ENCODE results near the gene GOT2. TPM values are rescaled to one million over a fixed set of nuclear protein-coding genes. Genes with fewer than 3 reads are reported as not detected.
A peak's percentile ranks its signal among the peaks of the same experiment; 100 is the strongest.

The GOT2 gene
- total and polyA plus RNA-seq, 4 donors = 29.4 to 56.6 (median 38.2) TPM

DNA sequence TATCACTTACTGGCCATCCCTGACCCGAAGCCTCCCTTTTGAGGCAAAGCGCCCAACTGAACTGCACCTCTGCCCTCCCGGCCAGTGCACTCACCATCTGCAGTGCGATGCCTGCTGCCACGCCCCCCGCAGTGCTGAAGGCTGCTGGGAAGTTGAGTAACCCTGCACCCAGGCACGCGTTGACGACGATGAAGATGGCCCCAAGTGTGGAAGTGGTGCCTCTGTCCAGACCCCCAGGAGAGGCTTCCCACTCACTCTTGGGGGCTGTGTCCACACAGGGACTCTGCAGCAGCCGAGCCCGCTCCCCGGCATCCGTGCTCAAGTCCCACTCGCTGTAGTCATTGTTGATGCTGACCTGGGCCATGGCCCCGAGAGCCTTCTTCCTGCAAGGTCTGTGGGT, 54.4 kb downstream of the GOT2 start:
- Histone ChIP-seq H3K4me1 (ENCODE audit: control insufficient read depth in 5 of 5, insufficient read depth in 5 of 5, low read length in 5 of 5) (peaks cover 0 to 13% (median 0%) of the 10 kb centered on the region in 5 donors), H3K36me3 (ENCODE audit: control insufficient read depth in 4 of 4, insufficient read depth in 4 of 4, low read length in 4 of 4) (peaks cover 0 to 34% (median 4%) of the 10 kb centered on the region in 4 donors), H3K27me3 (ENCODE audit: control insufficient read depth in 3 of 3, insufficient read depth in 3 of 3, low read length in 2 of 3) (no peaks in the 10 kb centered on the region), H3K9ac (ENCODE audit: insufficient read depth in 1 of 2, low read length in 2 of 2) (no peak overlapping the region), H3K4me3 (no peak overlapping the region), H3K9me3 (ENCODE audit: control insufficient read depth in 4 of 4, insufficient read depth in 3 of 4, low read length in 3 of 4) (no peaks in the 10 kb centered on the region), H3K27ac (ENCODE audit: low read depth in 1 of 2, low read length in 1 of 2) (no peak overlapping the region)
- ATAC-seq (ENCODE audit: insufficient read depth, low FRiP score) (no peak), DNase-seq (no peak)
- TF ChIP-seq, protein P1, sequence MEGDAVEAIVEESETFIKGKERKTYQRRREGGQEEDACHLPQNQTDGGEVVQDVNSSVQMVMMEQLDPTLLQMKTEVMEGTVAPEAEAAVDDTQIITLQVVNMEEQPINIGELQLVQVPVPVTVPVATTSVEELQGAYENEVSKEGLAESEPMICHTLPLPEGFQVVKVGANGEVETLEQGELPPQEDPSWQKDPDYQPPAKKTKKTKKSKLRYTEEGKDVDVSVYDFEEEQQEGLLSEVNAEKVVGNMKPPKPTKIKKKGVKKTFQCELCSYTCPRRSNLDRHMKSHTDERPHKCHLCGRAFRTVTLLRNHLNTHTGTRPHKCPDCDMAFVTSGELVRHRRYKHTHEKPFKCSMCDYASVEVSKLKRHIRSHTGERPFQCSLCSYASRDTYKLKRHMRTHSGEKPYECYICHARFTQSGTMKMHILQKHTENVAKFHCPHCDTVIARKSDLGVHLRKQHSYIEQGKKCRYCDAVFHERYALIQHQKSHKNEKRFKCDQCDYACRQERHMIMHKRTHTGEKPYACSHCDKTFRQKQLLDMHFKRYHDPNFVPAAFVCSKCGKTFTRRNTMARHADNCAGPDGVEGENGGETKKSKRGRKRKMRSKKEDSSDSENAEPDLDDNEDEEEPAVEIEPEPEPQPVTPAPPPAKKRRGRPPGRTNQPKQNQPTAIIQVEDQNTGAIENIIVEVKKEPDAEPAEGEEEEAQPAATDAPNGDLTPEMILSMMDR (IDR thresholded peaks at IDR 0.05; ENCODE audit: control extremely low read depth, extremely low read depth) = no peak
- 95% methylated on average over 16 of the region's 16 CpGs for WGBS, 2 donors

- Histone ChIP-seq H3K4me1 (ENCODE audit: control insufficient read depth in 5 of 5, insufficient read depth in 5 of 5, low read length in 5 of 5) (peaks cover 0 to 10% (median 0%) of the 10 kb centered on the region in 5 donors), H3K27me3 (ENCODE audit: control insufficient read depth in 3 of 3, insufficient read depth in 3 of 3, low read length in 2 of 3) (no peaks in the 10 kb centered on the region), H3K27ac (ENCODE audit: low read depth in 1 of 2, low read length in 1 of 2) (no peak overlapping the region), H3K9me3 (ENCODE audit: control insufficient read depth in 4 of 4, insufficient read depth in 3 of 4, low read length in 3 of 4) (no peaks in the 10 kb centered on the region), H3K9ac (ENCODE audit: insufficient read depth in 1 of 2, low read length in 2 of 2) (no peak overlapping the region), H3K4me3 (no peak overlapping the region), H3K36me3 (ENCODE audit: control insufficient read depth in 4 of 4, insufficient read depth in 4 of 4, low read length in 4 of 4) (peaks cover 0 to 37% (median 4%) of the 10 kb centered on the region in 4 donors)
- 87 to 90% methylated on average over 3 of the region's 3 CpGs for WGBS, 2 donors
- TF ChIP-seq, protein P1 (IDR thresholded peaks at IDR 0.05; ENCODE audit: control extremely low read depth, extremely low read depth) = no peak
- peak in 2 of 3 donors; percentile 6 to 23 for DNase-seq
- no peak for ATAC-seq (ENCODE audit: insufficient read depth, low FRiP score)
Observed at GRCh38 chr16:58678716-58679115, 55.4 kb downstream of the GOT2 start.

DNA sequence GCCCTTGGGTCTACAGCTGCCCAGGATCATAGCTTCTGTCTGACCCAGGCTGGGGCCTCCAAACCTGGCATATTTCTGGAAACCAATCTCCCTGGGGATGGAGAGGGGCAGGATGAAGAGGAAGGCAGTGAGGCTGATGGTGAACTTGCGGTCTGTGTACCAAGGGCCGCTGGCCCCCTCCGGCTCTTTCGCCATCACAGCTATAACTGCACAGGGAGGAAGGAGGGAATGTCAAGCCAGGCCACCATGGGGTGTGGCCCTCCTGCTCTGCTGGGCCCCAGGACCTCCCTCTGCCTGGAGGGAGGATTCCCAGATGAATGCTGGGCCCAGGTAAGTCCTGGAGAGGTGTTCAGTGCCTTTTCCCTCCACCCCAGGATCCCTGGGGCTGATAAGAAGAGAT, 55.8 kb downstream of the GOT2 start:
- H3K36me3 ChIP-seq (ENCODE audit: control insufficient read depth in 4 of 4, insufficient read depth in 4 of 4, low read length in 4 of 4) = peaks cover 0 to 37% (median 4%) of the 10 kb centered on the region in 4 donors
- TF ChIP-seq, protein P1 (IDR thresholded peaks at IDR 0.05; ENCODE audit: control extremely low read depth, extremely low read depth) = no peak
- ATAC-seq (ENCODE audit: insufficient read depth, low FRiP score) = no peak
- no peak for DNase-seq
- no peaks in the 10 kb centered on the region for H3K27me3 ChIP-seq (ENCODE audit: control insufficient read depth in 3 of 3, insufficient read depth in 3 of 3, low read length in 2 of 3)
- 75 to 95% methylated on average over 4 of the region's 4 CpGs for WGBS, 2 donors
- no peak overlapping the region for H3K27ac ChIP-seq (ENCODE audit: low read depth in 1 of 2, low read length in 1 of 2)
- no peak overlapping the region for H3K9ac ChIP-seq (ENCODE audit: insufficient read depth in 1 of 2, low read length in 2 of 2)
- no peak overlapping the region for H3K4me3 ChIP-seq
- H3K4me1 ChIP-seq (ENCODE audit: control insufficient read depth in 5 of 5, insufficient read depth in 5 of 5, low read length in 5 of 5) = peaks cover 0 to 6% (median 0%) of the 10 kb centered on the region in 5 donors
- H3K9me3 ChIP-seq (ENCODE audit: control insufficient read depth in 4 of 4, insufficient read depth in 3 of 4, low read length in 3 of 4) = no peaks in the 10 kb centered on the region

All from lung (tissue), 12 donors.